ENCODE measurements around the gene GDF2. TPM values are rescaled to one million over a fixed set of nuclear protein-coding genes. Genes with fewer than 3 reads are reported as not detected.
A peak's percentile ranks its signal among the peaks of the same experiment; 100 is the strongest.

The GDF2 gene
- total RNA-seq, 1 experiment from 2014 or later, result not detected

- DNase-seq (ENCODE audit: low read depth), result no peak
Measured at GRCh38 chr10:47332946-47333345, 10.7 kb downstream of the GDF2 start.

DNA sequence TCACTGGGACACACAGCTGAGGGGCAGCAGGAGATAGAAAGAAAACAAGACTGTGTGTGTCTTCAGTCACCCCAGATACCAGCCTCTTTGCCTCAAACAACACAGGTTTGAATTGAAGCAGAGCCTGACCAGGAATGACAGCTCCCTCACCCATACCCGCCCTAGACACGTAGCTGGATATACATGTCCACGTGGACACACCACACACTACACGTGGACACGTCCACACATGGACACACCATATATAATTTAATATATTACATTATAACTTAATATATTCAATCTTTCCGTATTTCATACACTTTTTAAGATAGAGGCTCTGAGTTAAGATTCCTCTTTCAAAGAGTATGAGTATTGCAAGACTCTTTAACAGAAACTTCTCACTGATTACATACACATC is 11.3 kb downstream of the GDF2 start:
- no peak for DNase-seq (ENCODE audit: low read depth)

- no peak for DNase-seq (ENCODE audit: low read depth)
Measured at GRCh38 chr10:47334466-47335295, 12.4 kb downstream of the GDF2 start.

- no peak for DNase-seq (ENCODE audit: low read depth)
Measured at GRCh38 chr10:47335906-47336305, 13.7 kb downstream of the GDF2 start.

GRCh38 chr10:47336387-47337134 is 14.3 kb downstream of the GDF2 start:
- DNase-seq (ENCODE audit: low read depth), result no peak

DNA sequence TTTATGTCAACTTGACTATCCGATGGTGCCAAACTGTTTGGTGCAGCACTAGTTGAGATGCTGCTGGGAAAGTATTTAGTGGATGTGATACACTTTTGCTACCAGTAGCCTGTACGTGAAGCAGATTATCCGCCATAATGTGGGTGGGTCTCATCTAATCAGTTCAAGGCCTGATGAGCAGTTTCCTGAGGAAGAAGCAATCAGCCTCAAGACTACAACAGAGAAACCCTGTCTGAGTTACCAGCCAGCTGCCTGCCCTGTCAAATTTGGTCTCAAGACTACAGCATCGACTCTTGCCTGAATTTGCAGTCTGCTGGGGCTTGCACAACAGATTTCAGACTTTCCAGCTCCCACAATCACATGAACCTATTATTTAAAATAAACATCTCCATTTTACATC is 15.1 kb downstream of the GDF2 start:
- no peak for DNase-seq (ENCODE audit: low read depth)

DNA sequence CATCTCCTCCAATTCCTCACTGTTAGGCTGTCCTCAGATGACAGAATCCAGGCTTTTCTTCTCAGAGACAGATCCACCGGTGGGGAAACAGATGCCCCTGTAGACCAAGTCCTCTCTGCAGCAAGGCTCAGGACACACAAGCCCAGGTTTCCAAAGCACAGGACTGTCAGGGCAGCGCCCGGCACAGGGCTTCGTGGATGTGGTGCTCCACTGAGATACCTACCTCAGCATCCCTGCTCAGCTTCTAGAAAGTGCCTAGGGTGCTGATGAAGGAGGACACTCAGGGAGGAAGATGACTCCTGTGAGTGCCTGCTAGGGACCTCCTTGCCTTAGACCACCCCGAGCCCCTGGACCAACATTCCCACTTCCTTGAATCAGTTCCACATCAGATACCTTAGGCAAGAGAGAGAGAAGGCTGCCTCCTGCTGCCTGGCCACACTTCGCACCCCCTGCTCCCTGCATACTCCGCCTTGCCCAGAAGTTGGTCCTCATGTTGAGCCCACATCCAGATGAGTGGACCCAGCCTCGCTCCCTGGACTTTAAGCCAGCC is 17.0 kb downstream of the GDF2 start:
- no peak for DNase-seq (ENCODE audit: low read depth)

GRCh38 chr10:47339759-47340607 is 17.7 kb downstream of the GDF2 start:
- DNase-seq (ENCODE audit: low read depth), result no peak

- DNase-seq (ENCODE audit: low read depth), result peak; percentile 42
Measured at GRCh38 chr10:47340608-47341170, 18.4 kb downstream of the GDF2 start.

DNA sequence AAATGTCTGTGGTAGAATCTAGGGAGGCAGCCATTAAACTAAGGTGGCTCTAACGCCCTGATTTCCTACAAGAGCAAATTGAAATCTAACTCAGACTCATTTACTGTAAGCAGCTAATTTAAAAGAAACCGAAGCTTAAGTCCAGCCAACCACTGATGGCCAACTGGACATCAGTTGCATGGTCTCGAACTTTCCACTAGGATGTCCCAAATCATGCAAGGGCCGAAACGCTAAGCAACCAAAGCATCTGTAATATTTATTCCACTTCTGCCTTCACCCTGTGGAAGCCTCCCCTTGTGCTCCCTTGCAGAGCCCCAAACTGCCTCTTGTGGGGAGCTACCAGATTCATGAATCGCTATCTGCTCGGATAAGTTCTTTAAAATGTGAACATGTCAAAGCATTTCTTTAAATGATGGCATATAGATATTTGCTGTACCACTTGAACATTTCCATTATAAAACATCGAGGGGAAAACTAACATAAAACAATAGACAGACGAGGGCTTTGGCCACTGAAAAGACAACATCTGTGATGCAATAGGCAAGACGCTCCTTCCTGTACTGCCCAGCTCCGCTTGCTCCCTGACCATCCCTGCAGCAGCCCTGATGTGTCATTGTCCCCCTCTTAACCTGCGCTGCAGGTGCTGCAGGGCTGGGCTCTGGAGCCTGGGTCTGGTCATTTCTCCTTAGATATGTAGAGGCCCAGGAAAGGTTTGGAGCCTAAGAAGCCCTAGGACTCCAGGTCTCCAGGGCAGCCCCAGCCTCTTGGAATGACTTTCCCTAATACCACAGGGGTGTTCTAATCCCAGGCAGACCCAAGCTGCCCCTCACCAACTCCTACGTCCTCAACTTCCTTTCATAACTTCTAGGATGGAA is 23.0 kb downstream of the GDF2 start:
- no peak for DNase-seq (ENCODE audit: low read depth)

- no peak for DNase-seq (ENCODE audit: low read depth)
Measured at GRCh38 chr10:47346581-47347302, 24.5 kb downstream of the GDF2 start.

DNA sequence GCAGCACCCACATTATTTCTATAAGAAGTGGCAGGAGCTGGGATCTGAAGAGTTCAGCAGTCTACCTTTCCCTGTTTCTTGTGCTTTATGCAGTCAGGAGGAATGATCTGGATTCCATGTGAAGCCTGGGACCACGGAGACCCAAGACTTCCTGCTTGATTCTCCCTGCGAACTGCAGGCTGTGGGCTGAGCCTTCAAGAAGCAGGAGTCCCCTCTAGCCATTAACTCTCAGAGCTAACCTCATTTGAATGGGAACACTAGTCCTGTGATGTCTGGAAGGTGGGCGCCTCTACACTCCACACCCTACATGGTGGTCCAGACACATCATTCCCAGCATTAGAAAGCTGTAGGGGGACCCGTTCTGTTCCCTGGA is 25.0 kb downstream of the GDF2 start:
- DNase-seq (ENCODE audit: low read depth), result no peak

- no peak for DNase-seq (ENCODE audit: low read depth)
Measured at GRCh38 chr10:47348138-47348651, 25.9 kb downstream of the GDF2 start, which contains the start of gene RBP3. Gene RBP3, plus strand, starts transcription at chr10:47348363. Its CDS starts 122 bp downstream, at chr10:47348485.

GRCh38 chr10:47348661-47349470 is 26.6 kb downstream of the GDF2 start:
- no peak for DNase-seq (ENCODE audit: low read depth)

DNA sequence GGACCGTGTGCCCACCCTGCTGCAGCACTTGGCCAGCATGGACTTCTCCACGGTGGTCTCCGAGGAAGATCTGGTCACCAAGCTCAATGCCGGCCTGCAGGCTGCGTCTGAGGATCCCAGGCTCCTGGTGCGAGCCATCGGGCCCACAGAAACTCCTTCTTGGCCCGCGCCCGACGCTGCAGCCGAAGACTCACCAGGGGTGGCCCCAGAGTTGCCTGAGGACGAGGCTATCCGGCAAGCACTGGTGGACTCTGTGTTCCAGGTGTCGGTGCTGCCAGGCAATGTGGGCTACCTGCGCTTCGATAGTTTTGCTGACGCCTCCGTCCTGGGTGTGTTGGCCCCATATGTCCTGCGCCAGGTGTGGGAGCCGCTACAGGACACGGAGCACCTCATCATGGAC is 27.3 kb downstream of the GDF2 start:
- DNase-seq (ENCODE audit: low read depth), result no peak

- no peak for DNase-seq (ENCODE audit: low read depth)
Measured at GRCh38 chr10:47349941-47350371, 27.7 kb downstream of the GDF2 start.

DNA sequence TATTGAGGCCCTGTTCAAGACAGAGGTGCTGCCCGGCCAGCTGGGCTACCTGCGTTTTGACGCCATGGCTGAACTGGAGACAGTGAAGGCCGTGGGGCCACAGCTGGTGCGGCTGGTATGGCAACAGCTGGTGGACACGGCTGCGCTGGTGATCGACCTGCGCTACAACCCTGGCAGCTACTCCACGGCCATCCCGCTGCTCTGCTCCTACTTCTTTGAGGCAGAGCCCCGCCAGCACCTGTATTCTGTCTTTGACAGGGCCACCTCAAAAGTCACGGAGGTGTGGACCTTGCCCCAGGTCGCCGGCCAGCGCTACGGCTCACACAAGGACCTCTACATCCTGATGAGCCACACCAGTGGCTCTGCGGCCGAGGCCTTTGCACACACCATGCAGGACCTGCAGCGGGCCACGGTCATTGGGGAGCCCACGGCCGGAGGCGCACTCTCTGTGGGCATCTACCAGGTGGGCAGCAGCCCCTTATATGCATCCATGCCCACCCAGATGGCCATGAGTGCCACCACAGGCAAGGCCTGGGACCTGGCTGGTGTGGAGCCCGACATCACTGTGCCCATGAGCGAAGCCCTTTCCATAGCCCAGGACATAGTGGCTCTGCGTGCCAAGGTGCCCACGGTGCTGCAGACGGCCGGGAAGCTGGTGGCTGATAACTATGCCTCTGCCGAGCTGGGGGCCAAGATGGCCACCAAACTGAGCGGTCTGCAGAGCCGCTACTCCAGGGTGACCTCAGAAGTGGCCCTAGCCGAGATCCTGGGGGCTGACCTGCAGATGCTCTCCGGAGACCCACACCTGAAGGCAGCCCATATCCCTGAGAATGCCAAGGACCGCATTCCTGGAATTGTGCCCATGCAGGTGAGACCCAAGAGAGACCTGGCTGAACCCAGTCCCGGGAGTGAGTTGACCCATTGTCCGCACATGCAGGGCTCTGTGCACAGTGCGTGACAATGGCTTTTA is 28.7 kb downstream of the GDF2 start:
- no peak for DNase-seq (ENCODE audit: low read depth)

All from HT1080 (cell line).